IMR-90 (cell line): ENCODE data around the gene ZBED4. TPM values are rescaled to one million over a fixed set of nuclear protein-coding genes. Genes with fewer than 3 reads are reported as not detected.

Experiments
- ATAC-seq: fragments of 200-7000 bp; cut with Tn5 transposase; 2 replicates; pipeline ENCODE4 v1.9.1; 2020; ENCODE audit warnings: low read depth, mild to moderate bottlenecking, moderate library complexity
- BruUV-seq: library from RNA; stranded (reverse); fragments of 400-500 nt; replicated peaks from 2 replicates; lab custom pipeline; 2021; lab: Mats Ljungman, UMichigan
- CTCF ChIA-PET: fragments of 300-600 bp; formaldehyde crosslinking; extraction: SDS; loops from one replicate; lab custom pipeline; 2021; ENCODE audit warnings: antibody characterized with exemption; lab: Yijun Ruan, JAX
- POLR2A ChIA-PET: fragments of 300-600 bp; sonication (Branson Sonifier 250); formaldehyde crosslinking; loops from one replicate; lab custom pipeline; 2022; ENCODE audit warnings: antibody characterized with exemption; ENCODE audit not compliant: unreplicated experiment; lab: Charles Lee
- DNase-seq: peaks from one replicate; pipeline ENCODE4 v3.0.0; 2013
- H2AFZ ChIP-seq: replicated peaks from 2 replicates; pipeline ENCODE3; 2013; ENCODE audit warnings: low read length, mild to moderate bottlenecking; ENCODE audit not compliant: poor library complexity
- H2AK5ac ChIP-seq: 2 replicates; pipeline ENCODE4 v1.6.1; 2013; ENCODE audit warnings: low read depth, low read length, inconsistent platforms
- H2AK9ac ChIP-seq: replicated peaks from 2 replicates; pipeline ENCODE3; 2013; ENCODE audit warnings: mild to moderate bottlenecking, low read depth, low read length, moderate library complexity; ENCODE audit not compliant: poor library complexity
- H2BK120ac ChIP-seq: 2 replicates; pipeline ENCODE4 v1.6.1; 2013; ENCODE audit warnings: low read depth, low read length, inconsistent platforms
- H2BK15ac ChIP-seq: 3 replicates; pipeline ENCODE4 v1.6.1; 2013; ENCODE audit warnings: low read depth, low read length, inconsistent platforms
- H2BK20ac ChIP-seq: 2 replicates; pipeline ENCODE4 v1.6.1; 2013; ENCODE audit warnings: low read depth, mild to moderate bottlenecking, inconsistent platforms, low read length, moderate library complexity
- H2BK5ac ChIP-seq: 2 replicates; pipeline ENCODE4 v1.6.1; 2013; ENCODE audit warnings: mild to moderate bottlenecking, low read depth, low read length, inconsistent platforms; ENCODE audit not compliant: poor library complexity, severe bottlenecking
- H3K14ac ChIP-seq: replicated peaks from 2 replicates; pipeline ENCODE4 v1.6.1; 2013; ENCODE audit warnings: low read depth, low read length, inconsistent platforms
- H3K18ac ChIP-seq: 2 replicates; pipeline ENCODE4 v1.6.1; 2013; ENCODE audit warnings: low read depth, low read length, control low read depth
- H3K23ac ChIP-seq: 2 replicates; pipeline ENCODE4 v1.6.1; 2013; ENCODE audit warnings: low read depth, low read length, inconsistent platforms
- H3K27ac ChIP-seq: 2 replicates; pipeline ENCODE4 v1.5.1; 2013; ENCODE audit warnings: mild to moderate bottlenecking, control low read depth, low read length; ENCODE audit not compliant: insufficient read depth
- H3K27me3 ChIP-seq: 2 replicates; pipeline ENCODE4 v1.6.1; 2013; ENCODE audit warnings: low read length; ENCODE audit not compliant: control insufficient read depth, insufficient read depth
- H3K36me3 ChIP-seq: 2 replicates; pipeline ENCODE4 v1.6.1; 2013; ENCODE audit warnings: low read length, mixed read lengths; ENCODE audit not compliant: control insufficient read depth, insufficient read depth
- H3K4ac ChIP-seq: 2 replicates; pipeline ENCODE4 v1.6.1; 2013; ENCODE audit warnings: low read depth, low read length, inconsistent platforms
- H3K4me1 ChIP-seq: 2 replicates; pipeline ENCODE4 v1.6.1; 2013; ENCODE audit warnings: low read length, mixed read lengths; ENCODE audit not compliant: control insufficient read depth, insufficient read depth
- H3K4me2 ChIP-seq: 2 replicates; pipeline ENCODE4 v1.6.1; 2013; ENCODE audit warnings: low read depth, mild to moderate bottlenecking, control low read depth, low read length, moderate library complexity
- H3K4me3 ChIP-seq: 2 replicates; pipeline ENCODE4 v1.5.1; 2013; ENCODE audit warnings: low read depth, mild to moderate bottlenecking, control low read depth, low read length, moderate library complexity; ENCODE audit not compliant: insufficient read depth
- H3K56ac ChIP-seq: 2 replicates; pipeline ENCODE4 v1.6.1; 2013; ENCODE audit warnings: low read length, inconsistent platforms; ENCODE audit not compliant: insufficient read depth; ENCODE audit errors: extremely low read depth
- H3K79me1 ChIP-seq, 2 experiments: 2 replicates each; pipeline ENCODE4 v1.6.1; 2013; ENCODE audit warnings: low read length in 2 of 2, inconsistent platforms in 1 of 2, low read depth in 1 of 2
- H3K9ac ChIP-seq: 2 replicates; pipeline ENCODE4 v1.6.1; 2013; ENCODE audit warnings: low read depth, low read length, control low read depth
- H3K9me1 ChIP-seq: 2 replicates; pipeline ENCODE4 v1.6.1; 2013; ENCODE audit warnings: low read length, inconsistent platforms; ENCODE audit not compliant: insufficient read depth
- H3K9me3 ChIP-seq: 2 replicates; pipeline ENCODE4 v1.6.1; 2013; ENCODE audit warnings: low read length; ENCODE audit not compliant: control insufficient read depth, insufficient read depth
- H4K20me1 ChIP-seq: 2 replicates; pipeline ENCODE4 v1.6.1; 2013; ENCODE audit warnings: low read length, inconsistent platforms; ENCODE audit not compliant: insufficient read depth
- H4K5ac ChIP-seq: 2 replicates; pipeline ENCODE4 v1.6.1; 2013; ENCODE audit warnings: mild to moderate bottlenecking, low read depth, low read length, control low read depth
- H4K8ac ChIP-seq, 2 experiments: 2 replicates each; pipeline ENCODE4 v1.6.1; 2013; ENCODE audit warnings: low read depth in 2 of 2, low read length in 2 of 2, control low read depth in 1 of 2, inconsistent platforms in 1 of 2
- H4K91ac ChIP-seq: 2 replicates; pipeline ENCODE4 v1.6.1; 2013; ENCODE audit warnings: low read depth, low read length, inconsistent platforms; ENCODE audit not compliant: insufficient read depth
- CHD1 ChIP-seq: IDR thresholded peaks from 2 replicates; pipeline ENCODE4 v1.6.1; 2012; ENCODE audit warnings: low read depth, low read length, improper control_type of control experiment
- SMC3 ChIP-seq: fragments of 150-350 bp; IDR thresholded peaks from 2 replicates; pipeline ENCODE4 v1.6.1; 2016; ENCODE audit warnings: low read depth, mild to moderate bottlenecking, antibody characterized with exemption, low read length, moderate library complexity
- USF2 ChIP-seq: fragments of 150-350 bp; IDR thresholded peaks from 2 replicates; pipeline ENCODE4 v1.6.1; 2017; ENCODE audit warnings: mild to moderate bottlenecking, antibody characterized with exemption, low read length, low read depth
- WGBS, 2 experiments: methylation state at CpG; one replicate each; pipeline versions ENCODE4 v1.1.5 to v1.1.7; 2013; ENCODE audit warnings: missing lambda C conversion rate in 2 of 2; ENCODE audit not compliant: insufficient read length in 1 of 2; ENCODE audit errors: extremely low coverage in 2 of 2; 5-methylcytosine and 5-hydroxymethylcytosine counted together
- dilution Hi-C: fragments of 300-500 bp; cut with HindIII; formaldehyde crosslinking; loops from one replicate; pipeline ENCODE4 v1.14.3; 2018; ENCODE audit warnings: low sequenced_read_pairs; ENCODE audit not compliant: unreplicated experiment
- in situ Hi-C: fragments of 300-500 bp; cut with MboI; formaldehyde crosslinking; loops from 3 replicates; pipeline ENCODE4 v1.14.3; 2019; ENCODE audit warnings: low sequenced_read_pairs, inconsistent platforms, mixed read lengths
- intact Hi-C: fragments of 100-400 bp; cut with micrococcal nuclease; formaldehyde crosslinking; loops from 2 replicates; pipeline ENCODE4 v1.10.0; 2022
- polyA plus RNA-seq, 3 experiments: library from polyadenylated mRNA; depleted of rRNA; stranded (reverse); fragments of >200 nt; gene quantifications; 2 replicates each; pipeline ENCODE4 v1.2.3, GENCODE V29; 2012; ENCODE audit warnings: low replicate concordance in 1 of 3
- total RNA-seq: library from RNA; depleted of rRNA; stranded (reverse); fragments of >200 nt; gene quantifications from 2 replicates; pipeline ENCODE4 v1.2.3, GENCODE V29; 2012

ZBED4 gene
- total and polyA plus RNA-seq, 2 of the 4 experiments (the other 2 are of a cell fraction) = 9.3 to 10.5 TPM

- Histone ChIP-seq H3K79me1 (peaks cover 8 to 77% of the 10 kb centered on the region in 2 experiments), H4K91ac (no peak overlapping the region), H4K20me1 (peaks cover 96% of the 10 kb centered on the region), H3K27ac (no peak overlapping the region), H3K9me3 (no peaks in the 10 kb centered on the region; the same call in 1 of the 2 replicates), H2BK15ac (no peak overlapping the region), H2BK20ac (no peak overlapping the region), H3K4me1 (peaks cover 14% of the 10 kb centered on the region), H2BK120ac (no peak overlapping the region), H3K4ac (no peak overlapping the region), H3K23ac (no peak overlapping the region), H3K4me3 (no peak overlapping the region), H3K4me2 (no peak overlapping the region), H3K9me1 (peaks cover 21% of the 10 kb centered on the region), H2AK9ac (no peak overlapping the region), H4K5ac (no peak overlapping the region), H3K14ac (no peak overlapping the region), H3K36me3 (peaks cover 28% of the 10 kb centered on the region), H2BK5ac (no peak overlapping the region), H3K9ac (no peak overlapping the region), H4K8ac (no peak overlapping the region), H3K27me3 (no peaks in the 10 kb centered on the region), H2AK5ac (no peak overlapping the region), H3K18ac (no peak overlapping the region), H3K56ac (no peak overlapping the region), H2AFZ (no peak overlapping the region)
- CTCF ChIA-PET = interaction anchor here (1.0 kb wide), 1 partner anchor 13 kb away, joined by 3 read pairs; no protein-coding TSS in a partner anchor
- in situ Hi-C loops = loop anchor here (25.0 kb wide), 2 partner anchors 101 to 401 kb away; partner anchors contain the start of genes ALG12, CRELD2 and SELENOO
- BruUV-seq = no TSS peak
- intact Hi-C loops = no loop called here
- DNase-seq (no peak), ATAC-seq (no peak)
- POLR2A ChIA-PET = no interaction called here
- dilution Hi-C loops = no loop called here
- TF ChIP-seq SMC3 = no peak
- TF ChIP-seq CHD1 = no peak
- no peak for TF ChIP-seq USF2
- 98% methylated on average over 8 of the region's 18 CpGs; no CpG with 5 or more reads in 1 of the 2 experiments for WGBS, 2 experiments
These were observed 42.4 kb upstream of the ZBED4 start for GRCh38 chr22:49811020-49811791.
